LHCN-M2 (cell line): Measurements from ENCODE around the gene PDXK. TPM values are rescaled to one million over a fixed set of nuclear protein-coding genes. Genes with fewer than 3 reads are reported as not detected.
"Not testable (repeated sequence)": the region's sequence is repeated elsewhere in the genome, so short reads cannot be mapped to it uniquely, and the experiment has no call there.

Experiments used
- DNase-seq: peaks from one replicate; pipeline ENCODE4 v3.0.0-alpha.2; 2012; ENCODE audit warnings: low read depth
- polyA plus RNA-seq: library from polyadenylated mRNA; unstranded; fragments of >200 nt; gene quantifications from one replicate; pipeline ENCODE4 v1.2.1, GENCODE V29; 2012; ENCODE audit warnings: missing spikeins
- total RNA-seq: library from RNA; depleted of rRNA; stranded (reverse); fragments of >200 nt; gene quantifications from 2 replicates; pipeline ENCODE4 v1.2.3, GENCODE V29; 2014; rRNA removed

PDXK gene
- 47.6 and 59.9 TPM in 2 replicates for total RNA-seq
- polyA plus RNA-seq = 174 TPM

DNA sequence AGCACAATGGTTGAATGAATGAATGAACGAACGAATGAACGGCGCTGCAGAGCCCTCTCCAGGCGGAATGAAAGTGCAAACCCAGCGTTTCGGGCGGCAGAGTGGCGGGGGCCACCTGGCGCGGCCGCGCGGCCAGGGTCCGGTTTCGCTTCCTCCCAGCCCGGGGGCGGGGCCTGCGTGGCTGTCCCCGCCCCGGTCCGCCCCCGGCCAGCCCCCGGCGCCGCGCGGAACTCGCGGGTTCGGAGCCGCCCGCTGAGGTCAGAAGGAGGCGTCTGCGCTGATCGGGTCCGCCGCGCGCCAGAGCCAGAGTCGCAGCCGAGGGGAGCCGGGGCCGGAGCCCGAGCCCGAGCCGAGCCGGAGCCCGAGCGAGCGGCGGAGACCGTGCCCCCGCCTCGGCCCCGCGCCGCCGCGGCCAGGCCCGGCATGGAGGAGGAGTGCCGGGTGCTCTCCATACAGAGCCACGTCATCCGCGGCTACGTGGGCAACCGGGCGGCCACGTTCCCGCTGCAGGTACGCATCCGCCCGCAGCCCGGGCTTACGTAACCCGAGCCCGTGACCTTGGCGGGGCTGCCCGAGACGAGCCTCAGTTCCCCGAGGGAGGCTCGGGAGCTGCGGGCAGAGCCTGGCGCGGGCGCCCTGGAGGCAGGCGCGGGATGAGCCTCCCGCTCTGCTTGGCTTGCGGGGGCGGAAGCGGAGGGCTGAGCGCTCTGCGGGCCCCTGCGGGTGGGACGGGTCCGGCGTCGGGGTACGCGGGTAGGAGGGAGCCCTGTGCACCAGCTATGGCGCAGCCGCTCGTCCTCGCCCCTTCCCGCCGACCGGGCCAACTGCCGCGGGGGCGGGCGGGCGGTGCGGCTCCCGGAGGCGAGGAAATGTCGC, at the start of gene PDXK:
PDXK (plus strand) TSS at position 258 of the 876 bp plus-strand sequence; CDS start at position 424, 166 bp downstream.
- peak; percentile 82 for DNase-seq

DNA sequence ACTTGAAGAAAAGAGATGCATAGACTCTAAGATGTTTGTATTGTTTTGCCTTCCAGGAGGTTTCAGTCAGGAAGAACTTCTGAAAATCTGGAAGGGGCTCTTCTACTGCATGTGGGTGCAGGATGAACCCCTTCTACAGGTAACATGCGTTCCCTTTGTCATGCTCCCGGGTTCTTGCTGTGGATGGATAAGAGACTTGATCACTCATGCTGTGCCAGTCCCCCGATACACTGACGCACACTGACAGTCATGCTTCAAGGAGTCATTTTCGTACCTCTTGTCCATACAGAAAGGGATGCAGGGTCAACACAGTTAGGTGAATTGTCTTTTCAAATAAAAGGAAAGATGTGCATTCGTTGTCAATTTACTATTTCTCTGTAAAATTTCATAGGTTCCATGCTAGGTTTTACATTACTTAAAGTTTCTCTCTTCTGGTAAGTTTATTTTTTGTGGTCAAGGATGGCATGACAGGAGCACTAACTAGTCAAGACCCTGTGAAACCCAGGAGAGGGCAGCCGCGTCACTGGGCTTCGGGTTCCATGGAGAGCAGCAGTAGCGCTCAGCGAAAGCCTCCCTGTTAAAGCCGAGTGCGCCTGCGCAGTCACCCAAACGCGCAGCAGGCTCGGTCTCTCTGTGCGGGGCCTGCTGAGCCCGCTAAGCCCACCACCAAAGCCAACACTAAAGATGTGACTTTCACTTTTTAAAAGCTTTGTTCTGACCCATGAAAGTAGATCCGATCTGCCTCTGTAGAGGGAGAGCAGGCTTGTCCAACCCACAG, 48.9 kb upstream of the PDXK start:
- no peak for DNase-seq

DNA sequence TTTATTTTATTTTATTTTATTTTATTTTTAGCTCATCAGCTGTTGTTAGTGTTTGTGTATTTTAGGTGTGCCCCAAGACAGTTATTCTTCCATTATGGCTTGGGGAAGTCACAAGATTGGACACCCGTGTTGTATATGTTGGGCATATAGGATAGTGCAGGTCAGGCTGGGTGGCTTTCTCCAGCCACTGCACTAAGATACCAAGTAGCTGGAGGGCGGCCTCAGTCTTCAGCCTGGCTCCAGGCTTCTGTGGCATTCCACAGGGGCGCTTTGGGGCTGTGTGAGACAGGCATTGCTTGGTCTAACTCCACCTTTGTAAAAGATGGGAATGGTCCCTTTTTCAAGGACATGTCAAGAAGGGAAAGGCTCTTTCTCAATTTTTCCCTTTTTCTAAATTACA, 43.1 kb upstream of the PDXK start:
- no peak for DNase-seq

DNA sequence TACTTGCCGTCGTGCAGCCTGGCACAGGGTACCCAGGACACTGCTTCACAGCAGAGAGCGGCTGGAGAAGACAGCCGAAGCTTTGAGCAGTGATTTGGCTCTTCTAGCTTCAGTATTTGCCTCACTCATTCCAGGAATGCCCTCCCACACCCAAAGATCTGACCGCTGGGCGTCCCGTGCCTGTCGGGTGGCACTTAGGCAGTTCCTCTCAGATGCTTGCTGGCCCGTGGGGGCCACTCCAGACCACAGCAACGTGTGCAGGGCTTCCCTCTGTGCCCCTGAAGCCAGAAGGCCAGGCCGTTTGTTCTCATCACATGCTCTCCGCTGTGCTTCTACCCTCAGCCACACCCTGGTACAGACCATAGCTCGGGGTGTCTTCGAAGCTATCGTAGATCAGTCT, 42.5 kb upstream of the PDXK start:
- no peak for DNase-seq

DNA sequence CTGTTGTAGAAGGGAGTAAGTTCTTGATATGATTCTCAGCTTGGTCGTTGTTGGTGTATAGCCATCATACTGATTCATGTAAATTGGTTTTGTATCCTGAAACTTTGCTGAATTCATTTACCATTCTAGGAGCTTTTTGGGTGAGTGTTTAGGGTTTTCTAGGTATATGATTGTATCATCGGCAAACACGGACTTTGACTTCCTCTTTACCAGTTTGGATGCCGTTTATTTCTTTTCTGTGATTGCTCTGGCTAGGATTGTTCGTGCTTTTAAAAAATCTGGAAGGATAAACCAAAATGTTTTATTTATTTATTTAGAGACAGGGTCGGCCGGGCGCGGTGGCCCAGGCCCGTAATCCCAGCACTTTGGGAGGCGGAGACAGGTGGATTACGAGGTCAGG, 39.0 kb upstream of the PDXK start:
- no peak for DNase-seq

DNA sequence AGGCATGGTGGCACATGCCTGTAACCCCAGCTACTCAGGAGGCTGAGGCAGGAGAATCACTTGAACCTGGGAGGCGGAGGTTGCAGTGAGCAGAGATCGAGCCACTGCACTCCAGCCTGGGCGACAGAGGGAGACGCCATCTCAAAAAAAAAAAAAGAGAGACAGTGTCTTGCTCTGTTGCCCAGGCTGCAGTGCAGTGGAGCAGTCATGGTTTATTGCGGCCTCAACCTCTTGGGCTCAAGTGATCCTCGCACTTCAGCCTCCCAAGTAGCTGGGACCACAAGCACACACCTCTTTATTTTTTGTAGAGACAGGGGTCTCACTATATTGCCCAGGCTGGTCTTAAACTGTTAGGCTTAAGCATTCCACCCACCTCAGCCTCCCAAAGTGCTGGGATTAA, 38.5 kb upstream of the PDXK start:
- DNase-seq = not testable (repeated sequence)

DNA sequence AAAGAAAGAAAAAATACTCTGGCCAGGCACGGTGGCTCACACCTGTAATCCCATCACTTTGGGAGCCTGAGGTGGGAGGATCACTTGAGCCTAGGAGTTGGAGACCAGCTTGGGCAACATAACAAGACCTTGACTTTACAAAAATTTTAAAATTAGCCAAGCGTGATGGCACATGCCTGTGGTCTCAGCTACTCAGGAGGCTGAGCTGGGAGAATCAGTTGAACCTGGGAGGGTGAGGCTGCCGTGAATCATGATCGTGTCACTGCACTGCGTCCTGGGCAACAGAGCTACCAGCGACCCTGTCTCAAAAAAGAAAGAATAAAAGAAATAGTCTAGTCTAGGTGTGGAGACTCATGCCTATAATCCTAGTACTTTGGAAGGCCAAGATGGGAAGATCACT, 37.3 kb upstream of the PDXK start:
- no peak for DNase-seq

DNA sequence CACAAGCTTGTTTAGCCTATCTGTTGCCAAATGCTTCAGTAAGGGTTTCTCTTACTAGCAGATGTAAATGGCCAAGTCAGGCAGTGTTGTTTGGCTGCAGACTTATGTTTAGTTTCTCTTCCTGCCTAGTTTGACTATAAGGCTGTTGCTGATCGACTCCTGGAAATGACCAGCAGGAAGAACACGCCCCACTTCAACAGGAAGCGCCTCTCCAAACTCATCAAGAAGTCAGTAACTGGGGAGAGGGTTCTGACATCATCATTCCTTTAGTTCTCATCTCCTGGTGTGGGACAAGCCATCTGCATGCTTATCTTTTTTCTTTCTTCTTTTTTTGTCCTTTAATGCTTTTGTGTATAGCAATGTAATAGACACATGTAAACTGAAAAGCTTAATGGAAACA, 34.5 kb upstream of the PDXK start:
- no peak for DNase-seq

DNA sequence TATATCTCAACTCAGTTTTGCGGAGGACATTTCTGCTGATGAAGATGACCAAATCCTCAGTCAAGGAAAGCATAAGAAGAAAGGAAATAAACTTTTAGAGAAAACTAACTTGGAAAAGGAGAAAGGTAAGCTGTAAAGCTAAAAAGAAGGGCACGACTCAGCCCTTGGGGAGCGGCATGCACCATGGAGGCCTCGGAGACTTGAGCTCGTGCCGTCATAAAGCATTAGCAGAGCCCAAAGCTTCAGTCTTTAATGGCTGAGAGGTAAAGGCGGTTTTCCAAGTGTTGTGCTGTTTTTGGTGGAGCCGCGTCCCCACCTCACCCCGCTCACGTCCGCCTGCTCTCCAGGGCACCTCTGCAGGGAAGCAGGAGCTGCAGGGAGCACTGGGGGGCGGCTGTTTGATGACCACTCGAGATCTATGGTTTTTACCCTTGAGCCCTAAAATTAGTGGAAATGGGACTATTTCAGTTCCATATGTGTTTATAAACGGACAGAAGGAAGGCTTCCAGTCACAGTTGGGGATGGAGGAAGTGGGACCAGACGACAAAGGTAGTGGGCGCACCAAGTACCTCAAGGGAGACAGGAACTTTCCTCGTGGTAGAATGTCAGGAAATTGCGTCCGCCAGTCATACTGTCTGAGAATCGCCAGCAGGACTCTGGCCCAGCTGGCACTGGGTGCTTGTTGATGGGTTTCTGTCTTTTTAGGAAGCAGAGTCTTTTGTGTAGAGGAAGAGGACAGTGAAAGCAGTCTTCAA, 31.9 kb upstream of the PDXK start:
- DNase-seq = no peak

DNA sequence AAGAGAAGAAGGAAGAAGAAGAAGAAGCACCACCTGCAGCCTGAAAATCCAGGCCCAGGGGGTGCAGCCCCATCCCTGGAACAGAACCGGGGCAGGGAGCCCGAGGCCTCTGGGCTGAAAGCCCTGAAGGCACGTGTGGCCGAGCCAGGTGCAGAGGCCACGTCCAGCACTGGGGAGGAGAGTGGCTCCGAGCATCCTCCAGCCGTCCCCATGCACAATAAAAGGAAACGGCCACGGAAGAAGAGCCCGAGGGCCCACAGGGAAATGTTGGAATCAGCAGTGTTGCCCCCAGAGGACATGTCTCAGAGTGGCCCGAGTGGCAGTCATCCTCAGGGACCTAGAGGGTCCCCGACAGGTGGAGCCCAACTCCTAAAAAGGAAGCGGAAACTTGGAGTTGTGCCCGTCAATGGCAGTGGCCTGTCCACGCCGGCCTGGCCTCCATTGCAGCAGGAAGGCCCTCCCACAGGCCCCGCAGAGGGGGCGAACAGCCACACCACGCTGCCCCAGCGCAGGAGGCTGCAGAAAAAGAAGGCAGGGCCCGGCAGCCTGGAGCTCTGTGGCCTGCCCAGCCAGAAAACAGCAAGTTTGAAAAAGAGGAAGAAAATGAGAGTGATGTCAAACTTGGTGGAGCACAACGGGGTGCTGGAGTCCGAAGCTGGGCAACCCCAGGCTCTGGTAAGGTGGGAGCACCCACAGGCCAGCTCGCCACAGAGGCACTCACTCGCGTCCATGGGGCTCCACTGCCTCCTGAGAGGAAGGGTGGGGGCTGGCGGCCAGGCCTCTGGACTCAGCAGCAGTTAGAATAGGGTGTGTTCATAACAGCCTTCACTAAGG, 31.1 kb upstream of the PDXK start:
- DNase-seq = no peak

DNA sequence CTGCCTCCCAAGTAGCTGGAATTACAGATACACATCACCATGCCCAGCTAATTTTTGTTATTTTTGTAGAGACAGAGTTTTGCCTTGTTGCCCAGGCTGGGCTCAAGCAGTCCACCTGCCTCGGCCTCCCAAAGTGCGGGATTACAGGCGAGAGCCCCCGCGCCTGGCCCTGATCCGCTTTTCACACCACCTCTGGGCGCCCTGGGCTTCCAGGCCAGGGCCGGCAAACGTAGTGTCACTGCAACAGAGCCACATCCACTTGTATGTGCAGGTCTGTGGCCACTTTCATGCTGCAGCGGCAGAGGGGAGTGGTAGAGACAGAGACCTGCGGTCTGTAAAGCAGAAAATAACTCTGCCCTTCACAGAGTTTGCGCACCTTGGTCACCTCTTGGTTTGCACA, 30.0 kb upstream of the PDXK start:
- no peak for DNase-seq

DNA sequence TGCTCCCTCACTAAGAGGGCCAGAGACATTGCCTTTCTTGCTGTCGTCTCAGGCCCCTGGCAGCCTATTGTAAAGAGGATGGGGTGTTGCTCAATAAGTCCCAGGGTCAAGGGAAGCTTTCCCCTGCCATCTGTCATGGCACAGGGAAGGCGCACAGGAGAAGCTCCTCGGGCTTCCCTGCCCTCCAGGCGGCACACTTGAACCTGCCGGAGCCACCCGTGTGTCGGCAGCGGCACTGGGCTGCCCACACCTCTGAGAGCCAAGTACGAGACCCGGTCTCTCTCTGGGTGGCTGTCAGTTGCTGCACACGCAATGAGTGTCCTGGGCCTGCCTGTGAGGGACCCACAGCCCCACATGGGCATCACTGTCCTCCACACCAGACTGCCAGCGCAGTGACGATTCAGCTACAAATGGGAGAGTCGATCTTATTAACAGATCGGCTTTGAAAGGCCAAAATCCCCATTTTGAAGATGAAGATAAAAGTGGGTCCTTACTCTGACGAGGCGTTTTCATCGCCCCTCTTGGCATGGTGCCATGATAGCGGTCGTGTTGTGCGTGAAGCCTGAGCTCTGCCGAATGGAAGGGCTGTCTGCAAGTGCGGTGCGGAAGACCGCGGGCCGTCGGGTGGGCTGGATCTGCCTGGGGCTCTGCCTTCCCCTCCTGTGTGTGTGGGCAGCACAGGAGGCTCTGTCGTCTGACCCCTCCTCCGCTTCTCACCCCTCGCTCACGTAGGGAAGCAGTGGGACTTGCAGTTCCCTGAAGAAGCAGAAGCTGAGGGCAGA, 29.2 kb upstream of the PDXK start:
- DNase-seq = no peak

DNA sequence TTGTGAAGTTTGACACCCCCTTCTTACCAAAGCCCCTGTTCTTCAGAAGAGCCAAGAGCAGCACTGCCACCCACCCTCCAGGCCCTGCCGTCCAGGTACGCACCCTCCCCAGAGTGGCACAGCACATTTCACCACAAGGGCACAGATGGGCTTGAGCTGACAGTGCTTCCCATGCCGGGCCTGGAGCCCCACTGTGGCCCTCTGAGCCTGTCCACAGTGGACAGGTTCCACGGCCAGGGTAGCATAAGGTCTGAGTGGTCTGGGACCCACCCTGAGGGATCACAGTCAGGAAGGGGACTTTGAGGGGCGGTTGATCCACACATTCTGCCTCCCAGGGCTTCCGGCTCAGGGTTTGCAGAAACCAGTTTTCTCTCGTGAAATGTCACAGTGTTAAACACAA, 28.6 kb upstream of the PDXK start:
- no peak for DNase-seq

DNA sequence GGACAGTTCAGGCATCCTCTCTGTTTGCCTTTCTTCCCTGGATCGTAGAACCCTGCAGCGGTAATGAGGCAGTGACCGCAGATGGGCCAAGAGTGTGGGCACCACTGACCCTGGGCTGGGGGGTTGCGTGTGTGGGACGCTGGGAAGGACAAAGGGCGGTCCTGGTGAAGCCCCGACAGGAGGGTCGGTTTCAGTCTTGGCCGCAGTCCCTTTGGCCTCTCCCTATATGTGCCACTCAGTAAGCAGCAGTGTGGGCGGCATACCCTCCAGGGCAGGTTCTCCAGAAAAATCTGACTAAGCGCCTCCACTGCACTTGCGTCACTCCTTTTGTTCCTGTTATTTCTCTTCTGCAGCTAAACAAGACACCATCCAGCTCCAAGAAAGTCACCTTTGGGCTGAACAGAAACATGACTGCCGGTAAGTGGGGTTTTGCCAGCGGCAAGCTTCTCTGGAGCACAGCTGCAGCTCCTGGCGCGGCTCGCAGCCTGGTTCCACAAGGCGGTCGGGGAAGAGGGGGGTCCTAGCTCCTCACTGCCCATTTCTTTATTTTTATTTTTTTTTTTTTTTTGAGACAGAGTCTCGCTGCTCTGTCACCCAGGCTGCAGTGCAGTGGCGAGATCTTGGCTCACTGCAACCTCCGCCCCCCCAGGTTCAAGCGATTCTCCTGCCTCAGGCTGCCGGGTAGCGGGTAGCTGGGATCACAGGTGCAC, 27.7 kb upstream of the PDXK start:
- no peak for DNase-seq

DNA sequence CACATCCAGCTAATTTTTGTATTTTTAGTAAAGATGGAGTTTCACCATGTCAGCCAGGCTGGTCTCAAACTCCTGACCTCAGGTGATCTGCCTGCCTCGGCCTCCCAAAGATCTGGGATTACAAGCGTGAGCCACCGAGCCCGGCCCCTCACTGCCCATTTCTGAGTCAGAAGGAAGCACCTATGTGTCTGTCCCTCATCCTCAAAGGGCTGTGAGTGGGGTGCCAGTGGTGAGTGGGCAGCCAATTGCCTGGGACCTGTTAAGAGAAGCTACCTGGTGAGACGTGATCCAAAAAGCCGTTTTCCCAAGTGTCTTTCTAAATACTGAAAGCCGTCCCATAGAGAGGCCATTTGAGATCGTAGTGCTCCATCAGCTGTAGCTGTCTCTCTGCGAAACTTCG, 27.1 kb upstream of the PDXK start:
- DNase-seq = no peak

DNA sequence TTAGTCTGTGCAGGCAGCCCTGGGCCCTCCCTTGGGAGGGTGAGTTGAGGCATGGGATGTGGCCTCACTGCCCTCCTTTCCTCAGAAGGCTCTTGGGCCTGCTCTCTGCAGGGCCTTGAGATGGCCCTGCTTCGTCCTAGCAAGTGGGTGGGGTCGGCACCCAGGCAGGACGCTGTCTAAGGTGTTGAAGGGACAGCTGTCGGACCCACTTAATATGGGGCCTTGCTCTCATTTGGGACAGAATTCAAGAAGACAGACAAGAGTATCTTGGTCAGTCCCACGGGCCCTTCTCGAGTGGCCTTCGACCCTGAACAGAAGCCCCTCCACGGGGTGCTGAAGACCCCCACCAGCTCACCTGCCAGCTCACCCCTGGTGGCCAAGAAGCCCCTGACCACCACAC, 26.0 kb upstream of the PDXK start:
- no peak for DNase-seq

DNA sequence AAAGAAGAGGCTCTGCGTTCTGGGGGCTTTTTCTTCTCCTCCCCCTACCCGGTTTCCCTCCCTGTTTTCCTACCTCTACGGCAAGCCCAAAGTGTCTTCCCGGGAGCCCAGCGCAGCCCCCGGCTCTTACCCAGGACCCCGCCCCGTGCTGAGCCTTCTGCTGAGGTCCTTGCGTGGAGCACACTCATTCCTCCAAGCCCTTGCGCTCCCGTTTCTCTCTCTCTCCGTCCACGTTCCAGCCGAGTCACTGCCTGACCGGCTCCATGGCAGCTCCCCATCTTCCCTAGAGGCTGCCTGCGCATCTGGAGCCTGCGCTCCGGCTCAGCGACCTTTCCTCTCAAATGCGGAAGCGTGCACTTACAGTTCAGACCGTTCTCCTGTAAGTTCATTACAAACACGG, 24.9 kb upstream of the PDXK start:
- no peak for DNase-seq

DNA sequence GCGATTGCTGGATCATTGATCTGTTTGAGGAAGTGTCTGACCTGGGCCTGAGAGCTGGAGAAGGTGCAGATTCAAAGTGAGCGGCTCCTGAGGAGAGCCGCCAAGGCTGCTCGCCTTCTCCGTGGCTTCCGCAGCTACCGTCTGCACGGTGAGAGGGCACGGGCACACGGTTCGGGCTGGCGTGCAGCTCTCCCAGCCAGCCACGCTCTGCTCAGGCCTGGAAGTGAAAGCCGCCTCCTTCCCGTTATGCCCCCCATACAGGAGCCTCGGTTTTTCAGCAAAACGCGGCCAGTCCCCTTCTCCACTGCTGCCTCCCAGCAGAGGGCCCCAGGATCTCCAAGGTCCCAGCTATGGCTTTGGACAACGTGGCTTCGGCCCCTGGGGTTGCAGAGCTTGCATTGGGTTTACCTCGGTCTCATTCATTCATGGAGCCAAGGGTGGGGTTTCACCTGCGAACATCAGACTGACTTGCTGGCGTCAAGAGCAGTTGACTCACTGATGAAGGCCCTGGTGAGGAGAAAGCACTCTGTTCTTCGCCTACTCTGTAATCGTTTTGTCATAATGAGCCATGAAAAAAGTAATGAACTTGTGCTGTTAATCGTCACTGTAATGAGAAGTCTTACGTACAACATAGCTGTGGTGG, 24.4 kb upstream of the PDXK start:
- no peak for DNase-seq

DNA sequence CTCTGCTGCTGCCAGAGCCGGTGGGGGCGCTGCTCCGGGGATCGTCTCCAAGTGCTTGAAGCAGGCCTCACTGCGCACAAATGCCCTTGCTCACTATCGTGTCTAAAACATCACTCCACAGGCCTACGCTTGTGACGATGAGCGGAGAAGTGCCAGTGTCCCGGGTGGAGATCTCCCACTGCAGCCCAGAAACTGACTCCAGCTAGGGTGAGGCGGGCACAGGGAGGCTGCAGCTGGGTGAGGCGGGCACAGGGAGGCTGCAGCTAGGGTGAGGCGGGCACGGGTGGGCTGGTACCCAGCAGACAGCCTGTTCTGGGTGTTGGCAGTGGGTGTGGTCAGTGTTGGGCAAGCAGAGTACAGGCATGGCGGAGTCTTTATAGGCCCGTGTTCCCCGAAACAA, 22.7 kb upstream of the PDXK start:
- DNase-seq = no peak
